GM12892 (cell line): ENCODE results near the gene LMBRD1.

ENCODE experiments used
- POLR2A ChIP-seq: IDR thresholded peaks from 2 replicates; pipeline ENCODE4 v1.6.1; 2011; ENCODE audit warnings: low read depth, low read length, control low read depth
- POLR2AphosphoS5 ChIP-seq: IDR thresholded peaks from 2 replicates; pipeline ENCODE4 v1.6.1; 2011; ENCODE audit warnings: low read depth, low read length, control low read depth

DNA sequence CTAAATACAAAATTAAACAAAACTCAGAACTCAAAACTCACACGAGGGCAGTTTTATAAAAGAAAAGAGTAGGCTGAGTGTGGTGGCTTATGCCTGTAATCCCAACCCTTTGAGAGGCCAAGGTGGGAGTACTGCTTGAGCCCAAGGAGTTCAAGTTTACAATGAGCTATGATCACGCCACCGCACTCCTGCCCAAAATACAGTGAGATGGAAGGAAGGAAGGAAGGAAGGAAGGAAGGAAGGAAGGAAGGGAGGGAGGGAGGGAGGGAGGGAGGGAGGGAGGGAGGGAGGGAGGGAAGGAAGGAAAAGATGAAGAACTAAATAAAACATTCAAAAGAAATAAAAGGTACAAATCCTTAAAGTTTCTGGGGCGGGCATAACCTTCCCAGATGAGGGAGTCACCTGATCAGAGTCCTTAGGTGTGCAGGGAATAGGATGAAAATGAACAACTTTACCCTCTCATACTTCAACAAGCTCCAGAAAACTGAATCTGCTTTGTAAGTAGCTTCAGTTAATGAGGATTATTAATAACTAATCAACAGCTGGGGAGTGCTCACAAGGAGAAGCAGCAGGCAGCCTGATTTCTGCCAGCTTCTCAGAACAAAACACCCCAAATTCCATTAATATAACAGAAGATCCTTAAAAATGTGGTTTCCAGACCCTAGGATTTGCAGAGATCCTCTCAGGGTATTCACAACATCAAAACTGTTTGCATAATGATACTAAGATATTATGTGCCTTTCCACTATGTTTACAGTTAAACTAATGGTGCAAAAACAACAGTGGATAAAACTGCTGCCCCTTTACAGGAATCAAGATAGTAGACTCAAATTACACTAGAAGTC lies 21.8 kb downstream of the LMBRD1 start:
- no peak for TF ChIP-seq POLR2A
- TF ChIP-seq POLR2AphosphoS5, result no peak
